KMS-11 (cell line): ENCODE measurements around the gene RRM1.
"Not testable (repeated sequence)": the region's sequence is repeated elsewhere in the genome, so short reads cannot be mapped to it uniquely, and the experiment has no call there.

Experiments
- H2AFZ ChIP-seq: fragments of 200-600 bp; sonication (generic); 2 replicates; pipeline ENCODE4 v1.6.1; 2016; ENCODE audit warnings: antibody characterized with exemption, mixed run types, low read depth
- H3K27ac ChIP-seq: fragments of 200-600 bp; sonication (generic); 2 replicates; pipeline ENCODE4 v1.6.1; 2016; ENCODE audit warnings: mild to moderate bottlenecking, mixed run types
- H3K27me3 ChIP-seq: fragments of 200-600 bp; sonication (generic); 2 replicates; pipeline ENCODE4 v1.6.1; 2017; ENCODE audit warnings: mild to moderate bottlenecking, low read depth, mixed run types, moderate library complexity; ENCODE audit not compliant: insufficient read depth
- H3K36me3 ChIP-seq: fragments of 200-600 bp; sonication (generic); 2 replicates; pipeline ENCODE4 v1.6.1; 2017; ENCODE audit warnings: mild to moderate bottlenecking, mixed run types; ENCODE audit not compliant: insufficient read depth
- H3K4me1 ChIP-seq: fragments of 200-600 bp; sonication (generic); 2 replicates; pipeline ENCODE4 v1.6.1; 2016; ENCODE audit warnings: mild to moderate bottlenecking, low read depth, mixed run types; ENCODE audit not compliant: poor library complexity, severe bottlenecking
- H3K4me2 ChIP-seq: fragments of 200-600 bp; sonication (generic); 2 replicates; pipeline ENCODE4 v1.7.0; 2016; ENCODE audit warnings: mild to moderate bottlenecking, mixed run types
- H3K4me3 ChIP-seq: fragments of 200-600 bp; sonication (generic); IDR thresholded peaks from 2 replicates; pipeline ENCODE4 v1.6.1; 2017; ENCODE audit warnings: low read depth, low read length, mixed read lengths; ENCODE audit not compliant: insufficient read depth
- H3K79me2 ChIP-seq: fragments of 200-600 bp; sonication (generic); 2 replicates; pipeline ENCODE4 v1.6.1; 2016; ENCODE audit warnings: low read depth, mixed run types; ENCODE audit not compliant: insufficient read depth
- H3K9ac ChIP-seq: fragments of 200-600 bp; sonication (generic); 2 replicates; pipeline ENCODE4 v1.6.1; 2016; ENCODE audit warnings: mild to moderate bottlenecking, mixed run types
- H4K20me1 ChIP-seq: fragments of 200-600 bp; sonication (generic); 2 replicates; pipeline ENCODE4 v1.6.1; 2016; ENCODE audit warnings: mild to moderate bottlenecking, mixed run types; ENCODE audit not compliant: insufficient read depth
- CTCF ChIP-seq: fragments of 200-600 bp; sonication (generic); conservative IDR thresholded peaks from 2 replicates; pipeline ENCODE4 v1.6.1; 2017; ENCODE audit warnings: low read depth, mild to moderate bottlenecking, antibody characterized with exemption, low read length, moderate library complexity, mixed read lengths

Gene RRM1

DNA sequence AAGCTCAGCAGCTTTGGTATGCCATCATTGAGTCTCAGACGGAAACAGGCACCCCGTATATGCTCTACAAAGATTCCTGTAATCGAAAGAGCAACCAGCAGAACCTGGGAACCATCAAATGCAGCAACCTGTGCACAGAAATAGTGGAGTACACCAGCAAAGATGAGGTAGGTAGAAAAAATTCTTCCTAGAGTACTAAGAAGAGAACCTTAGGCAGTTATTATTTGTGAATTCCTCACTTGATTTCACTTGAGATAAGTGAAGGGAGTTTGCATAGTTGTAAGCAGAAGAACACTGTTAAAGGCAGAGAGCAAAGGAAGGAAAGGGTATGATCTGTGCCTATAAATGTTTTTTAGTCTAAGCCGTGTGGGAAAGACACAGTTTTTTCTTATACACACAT lies 28.6 kb downstream of the RRM1 start:
- no peak overlapping the region for H3K27ac ChIP-seq
- no peak overlapping the region for H3K9ac ChIP-seq
- H3K36me3 ChIP-seq, result peaks cover 22% of the 10 kb centered on the region; the same call in 1 of the 2 replicates
- no peaks in the 10 kb centered on the region for H3K4me1 ChIP-seq
- no peaks in the 10 kb centered on the region for H3K79me2 ChIP-seq
- no peak overlapping the region for H3K4me2 ChIP-seq
- no peak overlapping the region for H2AFZ ChIP-seq
- no peaks in the 10 kb centered on the region for H4K20me1 ChIP-seq
- no peak overlapping the region for H3K4me3 ChIP-seq
- H3K27me3 ChIP-seq, result no peaks in the 10 kb centered on the region
- TF ChIP-seq CTCF, result no peak

- TF ChIP-seq CTCF, result no peak
These were observed 30.5 kb downstream of the RRM1 start for GRCh38 chr11:4125141-4125540.

GRCh38 chr11:4127357-4127756 lies 32.8 kb downstream of the RRM1 start:
- Histone ChIP-seq H3K27me3 (no peaks in the 10 kb centered on the region), H3K4me2 (no peak overlapping the region), H3K27ac (no peak overlapping the region), H3K4me3 (no peak overlapping the region), H3K9ac (no peak overlapping the region), H3K79me2 (no peaks in the 10 kb centered on the region), H2AFZ (no peak overlapping the region), H3K36me3 (peaks cover 21% of the 10 kb centered on the region; the same call in 1 of the 2 replicates), H3K4me1 (no peaks in the 10 kb centered on the region), H4K20me1 (no peaks in the 10 kb centered on the region)
- TF ChIP-seq CTCF, result no peak

More at GRCh38 chr11:4125141-4125540, 30.5 kb downstream of the RRM1 start:
- Histone ChIP-seq H3K79me2 (no peaks in the 10 kb centered on the region), H2AFZ (no peak overlapping the region), H4K20me1 (no peaks in the 10 kb centered on the region), H3K4me3 (no peak overlapping the region), H3K27me3 (no peaks in the 10 kb centered on the region), H3K9ac (no peak overlapping the region), H3K4me2 (no peak overlapping the region), H3K4me1 (no peaks in the 10 kb centered on the region), H3K36me3 (peaks cover 17% of the 10 kb centered on the region; the same call in 1 of the 2 replicates), H3K27ac (no peak overlapping the region)

DNA sequence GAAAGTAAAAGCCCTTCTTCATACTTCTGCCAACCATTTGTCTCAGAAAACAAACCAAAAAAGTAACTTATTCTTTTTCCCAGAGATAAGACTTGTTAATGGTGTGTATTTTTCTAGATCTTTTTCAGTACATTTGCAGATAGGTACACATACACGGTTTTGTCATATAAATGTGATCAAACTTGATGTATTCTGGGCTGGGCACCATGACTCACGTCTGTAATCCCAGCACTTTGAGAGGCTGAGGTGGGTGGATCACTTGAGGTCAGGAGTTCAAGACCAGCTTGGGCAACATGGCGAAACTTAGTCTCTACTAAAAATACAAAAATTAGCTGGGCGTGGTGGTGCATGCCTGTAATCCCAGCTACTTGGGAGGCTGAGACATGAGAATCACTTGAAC lies 35.6 kb downstream of the RRM1 start:
- H3K27ac ChIP-seq, H3K9ac ChIP-seq, H3K27me3 ChIP-seq, H2AFZ ChIP-seq, H3K4me3 ChIP-seq, H3K4me1 ChIP-seq, H3K4me2 ChIP-seq, H3K79me2 ChIP-seq, H4K20me1 ChIP-seq: not testable (repeated sequence)
- peaks cover 31% of the 10 kb centered on the region; the same call in 1 of the 2 replicates for H3K36me3 ChIP-seq

GRCh38 chr11:4134806-4135205 lies 40.2 kb downstream of the RRM1 start:
- Histone ChIP-seq H3K27me3 (no peaks in the 10 kb centered on the region), H4K20me1 (no peaks in the 10 kb centered on the region), H3K27ac (no peak overlapping the region), H3K4me2 (no peak overlapping the region), H3K36me3 (peaks cover 13% of the 10 kb centered on the region; the same call in 1 of the 2 replicates), H3K79me2 (no peaks in the 10 kb centered on the region), H3K4me1 (no peaks in the 10 kb centered on the region), H3K9ac (no peak overlapping the region), H2AFZ (no peak overlapping the region), H3K4me3 (no peak overlapping the region)
- no peak for TF ChIP-seq CTCF
